GM20431 (cell line): ENCODE data around the gene MRM3.
"Not testable (repeated sequence)": the region's sequence is repeated elsewhere in the genome, so short reads cannot be mapped to it uniquely, and the experiment has no call there.

ENCODE experiments used
- in situ Hi-C: fragments of 300-500 bp; cut with MseI, MboI; formaldehyde crosslinking; loops from one replicate; pipeline ENCODE4 v1.15.0; 2020; ENCODE audit warnings: low sequenced_read_pairs; ENCODE audit not compliant: unreplicated experiment

Gene MRM3

GRCh38 chr17:781805-782731, at the start of gene MRM3, which contains the start of gene GLOD4:
TSS of gene MRM3 (plus strand) at chr17:782353. CDS start at chr17:782379, 26 bp downstream.
TSS of gene GLOD4 (minus strand) at chr17:782280. CDS start at chr17:782255, 25 bp downstream.
- in situ Hi-C loops: no loop called here

GRCh38 chr17:732902-733720, 49.0 kb upstream of the MRM3 start:
- in situ Hi-C loops: no loop called here

DNA sequence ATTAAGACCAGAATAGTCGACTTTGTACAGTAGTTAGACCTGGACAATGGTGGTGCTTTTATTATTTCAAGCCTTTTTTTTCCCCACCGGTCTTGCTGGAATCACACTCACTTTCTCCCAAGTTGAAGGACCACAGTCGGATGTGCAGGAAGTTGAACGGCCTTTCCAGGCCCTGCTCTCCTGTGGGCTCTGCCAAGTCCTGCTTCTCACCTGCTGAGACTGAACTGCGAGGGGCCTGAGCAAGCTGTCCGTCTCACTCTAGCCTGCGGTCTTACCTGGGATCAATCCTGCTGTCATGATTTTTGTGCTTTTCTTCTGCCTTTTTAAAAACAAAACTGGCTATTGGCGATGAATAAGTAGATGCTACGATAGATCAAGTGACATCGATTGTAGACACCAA, 48.4 kb upstream of the MRM3 start:
- in situ Hi-C loops: no loop called here

DNA sequence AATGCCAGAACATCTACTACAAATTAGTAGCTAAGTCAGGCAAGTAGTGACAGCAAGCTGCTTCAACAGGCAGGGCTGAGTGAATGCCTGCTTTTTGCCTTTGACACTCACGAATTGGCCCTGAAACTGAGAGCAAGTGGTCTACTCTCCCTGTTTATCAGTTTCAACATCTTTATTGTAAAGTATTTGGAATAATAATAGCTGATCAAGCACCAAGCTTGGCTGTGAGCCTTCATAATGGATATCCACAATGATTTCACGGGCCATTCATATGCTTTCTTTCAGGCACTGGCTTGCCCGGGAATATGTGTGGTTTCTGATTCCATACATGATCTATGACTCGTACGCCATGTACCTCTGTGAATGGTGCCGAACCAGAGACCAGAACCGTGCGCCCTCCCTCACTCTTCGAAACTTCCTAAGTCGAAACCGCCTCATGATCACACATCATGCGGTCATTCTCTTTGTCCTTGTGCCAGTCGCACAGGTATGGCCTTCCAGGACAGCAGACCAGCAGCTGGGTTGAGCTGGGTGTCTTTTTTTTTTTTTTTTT, 44.5 kb upstream of the MRM3 start:
- in situ Hi-C loops: no loop called here

GRCh38 chr17:740240-741017, 41.7 kb upstream of the MRM3 start:
- in situ Hi-C loops: no loop called here

DNA sequence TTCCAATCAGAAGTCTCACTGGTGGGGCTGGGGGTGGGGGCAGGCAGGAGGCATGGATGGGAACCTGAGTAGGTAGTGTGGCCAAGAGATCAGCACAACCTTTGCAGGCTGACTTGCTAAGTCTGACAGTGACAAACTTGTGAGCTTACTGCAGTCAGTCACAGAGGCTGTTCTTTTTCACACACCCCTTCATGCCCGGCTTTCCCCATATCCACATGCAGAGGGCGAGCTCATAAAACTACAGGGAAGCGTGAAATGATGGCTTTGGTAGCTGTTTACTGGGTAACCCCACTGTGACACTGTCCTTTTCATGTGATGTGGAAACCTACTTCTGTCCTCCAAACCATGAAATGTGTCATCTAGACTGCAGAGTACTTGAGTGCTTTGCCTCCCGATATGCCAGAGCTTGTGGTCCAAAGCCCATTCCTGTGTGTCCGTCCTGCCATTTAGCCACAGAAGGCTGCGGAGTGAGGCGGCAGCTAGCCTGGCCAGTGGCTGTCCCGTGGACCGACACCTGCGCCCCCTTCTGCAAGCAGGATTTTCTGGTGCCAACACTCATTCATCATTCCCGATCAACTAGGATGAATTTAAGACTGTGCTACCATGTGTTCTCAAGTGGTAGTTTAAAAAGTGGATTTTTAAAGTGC, 39.9 kb upstream of the MRM3 start:
- in situ Hi-C loops: no loop called here

DNA sequence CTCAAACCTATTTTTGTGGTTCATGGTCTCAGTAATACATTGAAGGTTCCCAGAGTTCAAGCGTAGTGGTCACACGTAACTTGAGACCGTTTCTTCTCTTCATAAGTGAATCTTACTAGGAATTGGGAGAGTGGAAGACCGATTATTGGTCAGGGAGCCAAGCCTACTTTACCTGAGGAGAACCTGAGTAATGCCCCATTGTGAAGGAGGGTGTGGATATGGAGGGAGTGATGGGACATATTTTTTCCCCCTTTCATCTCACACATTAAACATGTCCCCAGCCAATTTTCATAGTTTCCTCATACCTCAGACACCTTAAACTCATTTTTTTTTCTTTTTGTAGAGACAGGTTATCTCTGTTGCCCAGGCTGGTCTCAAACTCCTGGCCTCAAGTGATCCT, 39.0 kb upstream of the MRM3 start:
- in situ Hi-C loops: no loop called here

GRCh38 chr17:744937-745336, 37.2 kb upstream of the MRM3 start:
- in situ Hi-C loops: no loop called here

DNA sequence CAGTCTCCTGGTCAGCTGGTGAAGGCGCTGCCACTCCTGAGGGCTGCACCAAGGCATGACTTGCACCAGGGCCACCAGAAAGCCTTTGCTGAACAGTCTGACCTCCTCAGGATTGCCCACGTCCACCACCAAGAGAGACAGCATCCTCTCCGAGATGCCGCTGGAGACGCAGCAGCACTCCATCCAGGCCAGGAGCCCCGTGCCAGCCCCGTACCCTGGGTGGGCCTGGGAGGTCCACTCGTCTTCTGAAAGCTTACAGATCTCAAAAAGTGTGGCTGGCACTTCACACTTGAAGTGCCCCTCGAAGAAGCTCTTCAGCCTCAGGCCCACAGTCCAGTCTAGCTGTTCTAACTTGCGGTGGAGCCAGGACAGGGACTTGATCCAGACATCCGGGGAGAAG, 36.7 kb upstream of the MRM3 start:
- in situ Hi-C loops: no loop called here

GRCh38 chr17:746181-746580, 36.0 kb upstream of the MRM3 start:
- in situ Hi-C loops: no loop called here

DNA sequence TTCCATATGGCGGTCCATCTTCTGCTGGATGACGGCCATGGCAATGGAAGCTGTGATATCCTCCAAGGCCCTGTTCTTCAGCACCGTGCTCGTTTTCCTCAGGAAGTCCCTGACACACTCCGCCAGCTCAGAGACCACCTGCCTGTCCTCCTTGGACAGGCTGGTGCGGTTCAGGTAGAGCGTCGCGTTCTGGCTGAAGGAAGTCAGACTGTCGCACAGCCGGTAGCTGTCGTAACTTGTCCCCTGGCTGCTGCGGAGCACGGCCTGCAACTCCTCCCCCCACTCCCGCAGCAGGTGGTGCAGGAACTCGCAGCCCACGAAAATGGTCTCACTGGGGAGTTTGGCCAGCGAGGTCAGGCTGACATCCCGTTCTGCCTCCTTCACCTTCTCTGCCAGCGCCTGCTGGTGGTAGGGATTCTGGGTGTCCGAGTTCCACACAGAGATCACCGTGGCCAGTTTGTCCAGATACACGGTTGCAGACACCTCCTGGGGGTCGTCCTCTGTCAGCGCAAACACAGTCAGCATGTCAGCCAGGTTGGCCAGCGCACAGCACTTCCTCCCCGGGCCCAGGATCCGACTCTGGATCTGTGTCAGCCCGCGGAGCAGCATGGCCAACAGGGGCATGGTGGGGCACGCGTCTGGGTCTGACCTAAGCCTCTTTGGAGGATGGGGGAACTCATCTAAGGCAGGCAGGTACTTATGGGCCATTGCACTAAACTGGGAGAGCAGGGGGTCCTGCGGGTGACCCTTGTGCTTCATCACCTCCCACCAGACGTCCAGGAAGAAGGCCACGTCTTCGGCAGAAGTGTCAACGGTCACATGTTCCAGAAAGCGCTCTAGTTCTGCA, 35.1 kb upstream of the MRM3 start:
- in situ Hi-C loops: no loop called here

- in situ Hi-C loops: not testable (repeated sequence)
Measured at GRCh38 chr17:748604-749003, 33.5 kb upstream of the MRM3 start.

GRCh38 chr17:749359-749758, 32.8 kb upstream of the MRM3 start:
- in situ Hi-C loops: not testable (repeated sequence)

DNA sequence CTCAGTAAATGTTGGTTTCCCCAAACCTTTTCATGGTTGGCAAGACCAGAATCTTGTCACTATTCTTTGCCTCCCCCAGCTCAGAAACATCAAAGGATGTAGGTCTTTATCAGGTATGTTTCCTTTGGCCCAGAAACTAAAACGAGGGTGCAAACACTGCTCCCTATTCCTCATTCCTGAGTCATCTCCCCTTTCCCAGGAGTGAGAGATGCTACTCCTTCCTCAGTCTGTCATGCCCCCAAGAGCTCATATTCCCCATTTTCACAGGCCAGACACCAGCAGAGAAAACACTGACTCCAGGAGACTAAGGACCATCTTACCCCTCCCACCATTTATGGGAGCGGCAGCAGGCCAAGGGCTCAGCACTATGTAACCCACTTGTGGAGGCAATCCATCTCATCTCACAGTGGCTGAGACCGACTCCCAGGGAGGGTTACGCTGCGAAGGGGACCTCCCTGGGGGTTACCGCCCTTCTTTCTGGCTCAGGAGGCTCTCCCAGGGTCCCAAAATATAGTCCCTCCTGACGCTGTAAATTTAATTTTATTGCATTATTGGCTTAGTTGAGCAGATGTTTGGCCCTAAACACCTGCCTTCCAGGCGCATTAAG, 31.6 kb upstream of the MRM3 start:
- in situ Hi-C loops: no loop called here

- in situ Hi-C loops: no loop called here
Measured at GRCh38 chr17:751269-752001, 30.7 kb upstream of the MRM3 start.

DNA sequence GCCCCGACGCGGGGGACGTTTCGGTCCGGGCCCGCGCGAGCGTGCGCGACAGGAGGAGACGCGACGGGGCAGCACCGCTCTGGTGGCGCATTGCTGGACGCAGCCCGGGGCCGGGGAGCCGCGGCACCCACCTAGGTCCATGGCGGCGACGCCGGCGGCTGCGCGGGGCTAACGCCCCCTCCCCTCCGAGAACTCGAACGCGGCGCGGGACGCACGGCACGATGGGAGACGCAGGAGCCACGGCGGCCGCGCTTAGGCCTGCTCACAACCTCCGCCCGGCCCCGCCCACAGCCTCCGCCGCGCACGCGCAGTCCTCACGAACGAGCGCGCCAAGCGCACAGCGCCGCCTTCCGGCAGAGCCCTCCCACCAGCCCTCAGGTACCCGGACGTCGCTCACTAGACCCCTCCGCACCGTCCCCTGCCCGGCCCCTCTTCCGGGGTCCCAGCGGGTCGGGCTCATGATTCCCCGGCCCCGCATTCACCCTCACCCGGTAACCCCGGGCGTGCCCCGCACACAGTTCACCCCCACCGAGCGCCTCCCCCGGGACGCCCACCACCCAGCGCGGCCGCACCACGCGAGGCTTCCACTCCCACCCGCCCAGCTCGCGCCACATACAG, 30.0 kb upstream of the MRM3 start, which contains the start of gene GEMIN4:
GEMIN4 (minus strand) TSS at position 263 of the 618 bp plus-strand sequence; CDS start at position 141, 122 bp downstream.
- in situ Hi-C loops: no loop called here

- in situ Hi-C loops: no loop called here
Measured at GRCh38 chr17:752620-753219, 29.4 kb upstream of the MRM3 start.
